H9 (cell line): ENCODE results near the gene NFKBIZ. TPM values are rescaled to one million over a fixed set of nuclear protein-coding genes. Genes with fewer than 3 reads are reported as not detected.

Source experiments
- DNase-seq: peaks from one replicate; pipeline ENCODE4 v3.0.0-alpha.2; 2017
- H2AFZ ChIP-seq: one replicate; pipeline ENCODE4 v1.6.1; 2013; ENCODE audit warnings: mild to moderate bottlenecking, low read length, control low read depth, moderate library complexity
- H2AK5ac ChIP-seq: 2 replicates; pipeline ENCODE4 v1.6.1; 2013; ENCODE audit warnings: low read length, control low read depth, mixed read lengths; ENCODE audit not compliant: insufficient read length
- H2BK120ac ChIP-seq: one replicate; pipeline ENCODE4 v1.6.1; 2013; ENCODE audit warnings: low read depth, mild to moderate bottlenecking, low read length, control low read depth, inconsistent platforms; ENCODE audit not compliant: poor library complexity, severe bottlenecking
- H2BK12ac ChIP-seq: 2 replicates; pipeline ENCODE4 v1.6.1; 2013; ENCODE audit warnings: low read length, control low read depth, mixed read lengths, low read depth; ENCODE audit not compliant: insufficient read length
- H2BK15ac ChIP-seq: 2 replicates; pipeline ENCODE4 v1.6.1; 2013; ENCODE audit warnings: low read depth, low read length, control low read depth
- H2BK20ac ChIP-seq: one replicate; pipeline ENCODE4 v1.6.1; 2013; ENCODE audit warnings: low read depth, mild to moderate bottlenecking, low read length, control low read depth, inconsistent platforms; ENCODE audit not compliant: poor library complexity, severe bottlenecking
- H2BK5ac ChIP-seq: 2 replicates; pipeline ENCODE4 v1.6.1; 2013; ENCODE audit warnings: low read length, control low read depth, mixed read lengths; ENCODE audit not compliant: insufficient read length
- H3K14ac ChIP-seq: 2 replicates; pipeline ENCODE4 v1.6.1; 2013; ENCODE audit warnings: low read length, control low read depth; ENCODE audit not compliant: insufficient read depth
- H3K18ac ChIP-seq: 2 replicates; pipeline ENCODE4 v1.6.1; 2013; ENCODE audit warnings: low read depth, mild to moderate bottlenecking, mixed read lengths, low read length, control low read depth; ENCODE audit not compliant: insufficient read length
- H3K23ac ChIP-seq: 2 replicates; pipeline ENCODE4 v1.6.1; 2013; ENCODE audit warnings: low read length, control low read depth, mixed read lengths, low read depth; ENCODE audit not compliant: insufficient read length
- H3K23me2 ChIP-seq: 2 replicates; pipeline ENCODE4 v1.6.1; 2013; ENCODE audit warnings: low read depth, mild to moderate bottlenecking, mixed read lengths, low read length, control low read depth; ENCODE audit not compliant: insufficient read length, poor library complexity, severe bottlenecking
- H3K27ac ChIP-seq: 2 replicates; pipeline ENCODE4 v1.5.1; 2013; ENCODE audit warnings: low read length, control low read depth, mixed read lengths, low read depth; ENCODE audit not compliant: insufficient read length
- H3K27me3 ChIP-seq: 2 replicates; pipeline ENCODE4 v1.6.1; 2013; ENCODE audit warnings: low read length, control low read depth, inconsistent platforms; ENCODE audit not compliant: insufficient read depth
- H3K4ac ChIP-seq: 2 replicates; pipeline ENCODE4 v1.6.1; 2013; ENCODE audit warnings: low read depth, mild to moderate bottlenecking, control low read depth, inconsistent platforms, low read length, moderate library complexity
- H3K4me1 ChIP-seq: 2 replicates; pipeline ENCODE4 v1.6.1; 2013; ENCODE audit warnings: low read length, control low read depth, inconsistent platforms; ENCODE audit not compliant: insufficient read depth
- H3K4me2 ChIP-seq: 2 replicates; pipeline ENCODE4 v1.6.1; 2013; ENCODE audit warnings: low read length, control low read depth, mixed read lengths; ENCODE audit not compliant: insufficient read length, insufficient read depth
- H3K56ac ChIP-seq: 2 replicates; pipeline ENCODE4 v1.6.1; 2013; ENCODE audit warnings: low read depth, mild to moderate bottlenecking, mixed read lengths, low read length, control low read depth; ENCODE audit not compliant: insufficient read length
- H3K79me1 ChIP-seq: 2 replicates; pipeline ENCODE4 v1.6.1; 2013; ENCODE audit warnings: low read depth, mild to moderate bottlenecking, moderate library complexity, low read length, control low read depth, inconsistent platforms; ENCODE audit not compliant: insufficient read depth, poor library complexity, severe bottlenecking
- H3K79me2 ChIP-seq: 2 replicates; pipeline ENCODE4 v1.6.1; 2013; ENCODE audit warnings: low read length, control low read depth, inconsistent platforms; ENCODE audit not compliant: insufficient read depth
- H3K9ac ChIP-seq: 2 replicates; pipeline ENCODE4 v1.6.1; 2013; ENCODE audit warnings: low read length, control low read depth, mixed read lengths; ENCODE audit not compliant: insufficient read length; ENCODE audit errors: extremely low read depth
- H3K9me3 ChIP-seq: one replicate; pipeline ENCODE4 v1.6.1; 2013; ENCODE audit warnings: low read depth, low read length, inconsistent platforms; ENCODE audit not compliant: control insufficient read depth
- H3T11ph ChIP-seq: one replicate; pipeline ENCODE4 v1.6.1; 2013; ENCODE audit warnings: mild to moderate bottlenecking, low read length, control low read depth, inconsistent platforms
- H4K20me1 ChIP-seq: one replicate; pipeline ENCODE4 v1.6.1; 2013; ENCODE audit not compliant: control insufficient read depth, insufficient read length, insufficient read depth
- H4K5ac ChIP-seq: 2 replicates; pipeline ENCODE4 v1.6.1; 2013; ENCODE audit warnings: low read depth, mild to moderate bottlenecking, mixed read lengths, low read length, control low read depth; ENCODE audit not compliant: insufficient read length
- H4K8ac ChIP-seq: replicated peaks from 2 replicates; pipeline ENCODE4 v1.6.1; 2013; ENCODE audit warnings: low read length, control low read depth, mixed read lengths, low read depth; ENCODE audit not compliant: insufficient read length
- H4K91ac ChIP-seq: 2 replicates; pipeline ENCODE4 v1.6.1; 2013; ENCODE audit warnings: low read depth, mild to moderate bottlenecking, moderate library complexity, mixed read lengths, low read length, control low read depth; ENCODE audit not compliant: insufficient read length
- H3K27ac Mint-ChIP-seq, 3 experiments: 2 replicates in 2 of 3; 3 replicates in 1 of 3; pipeline ENCODE4 v1.8.0; 2020 to 2021; ENCODE audit warnings: mixed read lengths in 3 of 3, mild to moderate bottlenecking in 1 of 3, moderate library complexity in 1 of 3
- H3K27me3 Mint-ChIP-seq: 2 replicates; pipeline ENCODE4 v1.8.0; 2021; ENCODE audit warnings: low read depth, mild to moderate bottlenecking, moderate library complexity, mixed read lengths
- H3K36me3 Mint-ChIP-seq, 3 experiments: 2 replicates in 2 of 3; 3 replicates in 1 of 3; pipeline ENCODE4 v1.8.0; 2020 to 2021; ENCODE audit warnings: low read depth in 3 of 3, mixed read lengths in 3 of 3; ENCODE audit not compliant: insufficient read depth in 1 of 3
- H3K4me1 Mint-ChIP-seq, 2 experiments: 2 replicates each; pipeline ENCODE4 v1.8.0; 2020; ENCODE audit warnings: mixed read lengths in 2 of 2
- H3K4me3 Mint-ChIP-seq, 2 experiments: 2 replicates in 1 of 2; 3 replicates in 1 of 2; pipeline ENCODE4 v1.8.0; 2020 to 2021; ENCODE audit warnings: mild to moderate bottlenecking in 2 of 2, mixed read lengths in 2 of 2, moderate library complexity in 1 of 2
- H3K9me3 Mint-ChIP-seq, 2 experiments: 2 replicates in 1 of 2; 3 replicates in 1 of 2; pipeline ENCODE4 v1.8.0; 2020; ENCODE audit warnings: mild to moderate bottlenecking in 2 of 2, mixed read lengths in 2 of 2, moderate library complexity in 1 of 2
- WGBS: extraction: QIAGEN DNeasy Blood & Tissue Kit; methylation state at CpG from one replicate; pipeline ENCODE4 v1.1.7; 2013; ENCODE audit warnings: missing lambda C conversion rate, low lambda C conversion rate, mixed read lengths; ENCODE audit not compliant: insufficient read length; ENCODE audit errors: extremely low coverage; 5-methylcytosine and 5-hydroxymethylcytosine counted together
- total RNA-seq: library from RNA; stranded (reverse); gene quantifications from 2 replicates; pipeline ENCODE4 v1.2.1, GENCODE V29; 2021
- TF ChIP-seq, protein P1 (sequence below): fragments of 200-600 bp; sonication (generic); conservative IDR thresholded peaks from 3 replicates; pipeline ENCODE4 v1.8.0; 2021; ENCODE audit warnings: antibody characterized with exemption, mild to moderate bottlenecking

The NFKBIZ gene
- total RNA-seq, 1 experiment from 2014 or later = 11.1 TPM

DNA sequence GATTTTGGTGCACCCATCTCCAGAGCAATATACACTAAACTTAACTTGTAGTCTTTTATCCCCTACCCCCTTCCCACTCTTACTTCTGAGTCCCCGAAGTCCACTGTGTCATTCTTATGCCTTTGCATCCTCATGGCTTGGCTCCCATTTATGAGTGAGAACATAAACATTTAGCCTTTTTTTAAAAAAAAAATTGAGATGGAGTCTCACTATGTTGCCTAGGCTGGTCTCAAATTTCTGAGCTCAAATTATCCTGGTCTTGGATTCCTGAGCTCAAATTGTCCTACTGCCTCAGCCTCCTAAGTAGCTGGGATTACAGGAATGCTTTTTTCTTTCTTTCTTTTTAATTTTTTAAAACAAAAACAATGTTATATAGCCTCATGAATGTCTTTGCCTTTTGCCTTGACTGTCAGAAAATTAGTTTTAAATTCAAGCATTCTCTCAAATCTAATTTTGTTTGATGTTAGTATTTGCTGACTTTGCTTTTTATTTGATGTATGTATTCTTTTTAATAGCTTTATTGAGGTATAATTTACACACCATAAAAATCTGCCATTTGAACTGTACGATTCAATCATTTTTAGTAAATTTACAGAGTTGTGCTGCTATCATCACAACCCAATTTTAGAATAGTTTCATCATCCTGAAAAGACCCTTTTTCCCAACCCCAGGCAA lies 46.9 kb downstream of the NFKBIZ start:
- no peak for DNase-seq
- H2BK20ac ChIP-seq = no peak overlapping the region
- H4K91ac ChIP-seq = no peak overlapping the region
- no peak overlapping the region for H3K4ac ChIP-seq
- no peak overlapping the region for H3K23ac ChIP-seq
- no peak overlapping the region for H2BK120ac ChIP-seq
- no peak overlapping the region for H3K9ac ChIP-seq
- H3K18ac ChIP-seq = no peak overlapping the region
- H3K4me1 ChIP-seq = no peaks in the 10 kb centered on the region
- no peaks in the 10 kb centered on the region for H3K79me2 ChIP-seq
- H3K56ac ChIP-seq = no peak overlapping the region
- H3K27ac ChIP-seq = no peak overlapping the region
- no peak overlapping the region for H3K14ac ChIP-seq
- H3T11ph ChIP-seq = no peak overlapping the region
- peaks cover 4 to 5% of the 10 kb centered on the region in 2 experiments; a peak in 3 of 4 replicates for H3K4me1 Mint-ChIP-seq
- H3K4me2 ChIP-seq = no peak overlapping the region
- H3K9me3 Mint-ChIP-seq = peaks cover 6 to 9% of the 10 kb centered on the region in 2 experiments
- no peak overlapping the region for H2BK5ac ChIP-seq
- H4K20me1 ChIP-seq = no peaks in the 10 kb centered on the region
- no peak overlapping the region for H2AK5ac ChIP-seq
- no peaks in the 10 kb centered on the region for H3K27me3 ChIP-seq
- no peaks in the 10 kb centered on the region for H3K79me1 ChIP-seq
- no peaks in the 10 kb centered on the region for H3K27me3 Mint-ChIP-seq
- H3K36me3 Mint-ChIP-seq = peaks cover 0 to 5% (median 0%) of the 10 kb centered on the region in 3 experiments; a peak in 2 of 7 replicates
- H3K27ac Mint-ChIP-seq = no peak overlapping the region
- no peak overlapping the region for H2AFZ ChIP-seq
- H3K4me3 Mint-ChIP-seq = no peak overlapping the region
- H4K8ac ChIP-seq = no peak overlapping the region
- TF ChIP-seq, protein P1, sequence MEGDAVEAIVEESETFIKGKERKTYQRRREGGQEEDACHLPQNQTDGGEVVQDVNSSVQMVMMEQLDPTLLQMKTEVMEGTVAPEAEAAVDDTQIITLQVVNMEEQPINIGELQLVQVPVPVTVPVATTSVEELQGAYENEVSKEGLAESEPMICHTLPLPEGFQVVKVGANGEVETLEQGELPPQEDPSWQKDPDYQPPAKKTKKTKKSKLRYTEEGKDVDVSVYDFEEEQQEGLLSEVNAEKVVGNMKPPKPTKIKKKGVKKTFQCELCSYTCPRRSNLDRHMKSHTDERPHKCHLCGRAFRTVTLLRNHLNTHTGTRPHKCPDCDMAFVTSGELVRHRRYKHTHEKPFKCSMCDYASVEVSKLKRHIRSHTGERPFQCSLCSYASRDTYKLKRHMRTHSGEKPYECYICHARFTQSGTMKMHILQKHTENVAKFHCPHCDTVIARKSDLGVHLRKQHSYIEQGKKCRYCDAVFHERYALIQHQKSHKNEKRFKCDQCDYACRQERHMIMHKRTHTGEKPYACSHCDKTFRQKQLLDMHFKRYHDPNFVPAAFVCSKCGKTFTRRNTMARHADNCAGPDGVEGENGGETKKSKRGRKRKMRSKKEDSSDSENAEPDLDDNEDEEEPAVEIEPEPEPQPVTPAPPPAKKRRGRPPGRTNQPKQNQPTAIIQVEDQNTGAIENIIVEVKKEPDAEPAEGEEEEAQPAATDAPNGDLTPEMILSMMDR = no peak
- H3K9me3 ChIP-seq = no peaks in the 10 kb centered on the region
- no peak overlapping the region for H2BK12ac ChIP-seq
- H3K23me2 ChIP-seq = no peaks in the 10 kb centered on the region
- no peak overlapping the region for H2BK15ac ChIP-seq
- no peak overlapping the region for H4K5ac ChIP-seq
- no CpG with 5 or more reads among the region's 2 CpGs for WGBS
